ENCODE data around the gene PDLIM4.

The PDLIM4 gene

GRCh38 chr5:132300577-132301343 is 43.3 kb downstream of the PDLIM4 start:
- TF ChIP-seq GATA3 (IDR thresholded peaks at IDR 0.05; ENCODE audit: low read depth, low read length) (no peak), GATA2 (IDR thresholded peaks at IDR 0.05; ENCODE audit: low read depth, low read length) (no peak)

DNA sequence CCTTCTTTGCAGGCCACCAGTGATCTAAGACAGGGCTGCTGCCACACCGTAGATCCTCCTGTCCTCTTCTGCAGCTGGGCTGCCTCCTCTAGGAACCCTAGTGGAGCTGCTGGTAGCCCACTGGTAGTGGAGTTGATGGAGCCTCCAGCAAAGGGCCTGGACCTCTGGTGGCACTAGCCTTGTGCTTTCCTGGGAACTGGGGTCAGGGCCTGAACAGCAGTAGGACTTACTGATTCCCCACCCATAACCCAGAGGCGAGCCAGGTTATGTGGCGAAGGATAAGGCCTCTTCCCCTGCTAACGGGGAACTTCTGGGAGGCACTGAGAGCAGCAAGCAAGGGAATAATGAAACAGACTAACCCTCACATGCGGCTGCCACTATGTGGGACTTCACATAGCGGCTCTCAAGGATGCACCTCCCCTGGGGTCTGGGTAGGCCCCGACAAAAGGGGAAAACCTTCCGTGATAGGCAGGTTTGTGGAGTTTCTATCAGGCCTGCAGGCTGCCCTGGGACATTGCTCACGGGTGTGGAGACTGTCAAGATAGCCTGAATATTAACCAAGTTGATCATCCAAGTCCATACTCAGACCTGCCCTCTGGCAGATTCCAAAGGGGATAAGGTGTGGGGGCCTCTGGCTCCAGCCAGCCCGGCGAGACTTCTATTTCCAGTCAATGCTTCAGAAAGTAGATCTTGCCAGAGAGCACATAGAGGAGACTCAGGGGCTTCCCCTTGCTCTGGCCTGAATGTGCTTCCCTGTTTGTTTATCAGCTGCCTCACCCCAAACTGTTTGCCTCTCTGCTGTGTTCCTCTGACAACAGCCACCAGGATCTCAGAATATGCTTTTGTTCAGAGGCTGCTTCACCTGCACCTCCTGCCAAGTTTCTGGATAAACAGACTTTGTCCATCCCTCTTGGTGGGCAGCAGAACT is 44.1 kb downstream of the PDLIM4 start:
- TF ChIP-seq GATA3 (IDR thresholded peaks at IDR 0.05; ENCODE audit: low read depth, low read length): no peak
- TF ChIP-seq GATA2 (IDR thresholded peaks at IDR 0.05; ENCODE audit: low read depth, low read length): no peak

- TF ChIP-seq GATA3 (IDR thresholded peaks at IDR 0.05; ENCODE audit: low read depth, low read length) (no peak), GATA2 (IDR thresholded peaks at IDR 0.05; ENCODE audit: low read depth, low read length) (no peak)
Observed at GRCh38 chr5:132302413-132302812, 44.9 kb downstream of the PDLIM4 start.

GRCh38 chr5:132303589-132303988 is 46.1 kb downstream of the PDLIM4 start:
- TF ChIP-seq GATA3 (IDR thresholded peaks at IDR 0.05; ENCODE audit: low read depth, low read length) (no peak), GATA2 (IDR thresholded peaks at IDR 0.05; ENCODE audit: low read depth, low read length) (no peak)

GRCh38 chr5:132305420-132305819 is 47.9 kb downstream of the PDLIM4 start:
- TF ChIP-seq GATA2 (IDR thresholded peaks at IDR 0.05; ENCODE audit: low read depth, low read length) (no peak), GATA3 (IDR thresholded peaks at IDR 0.05; ENCODE audit: low read depth, low read length) (no peak)

- no peak for TF ChIP-seq GATA3 (IDR thresholded peaks at IDR 0.05; ENCODE audit: low read depth, low read length)
- TF ChIP-seq GATA2 (IDR thresholded peaks at IDR 0.05; ENCODE audit: low read depth, low read length): no peak
Observed at GRCh38 chr5:132308701-132309100, 51.2 kb downstream of the PDLIM4 start.

DNA sequence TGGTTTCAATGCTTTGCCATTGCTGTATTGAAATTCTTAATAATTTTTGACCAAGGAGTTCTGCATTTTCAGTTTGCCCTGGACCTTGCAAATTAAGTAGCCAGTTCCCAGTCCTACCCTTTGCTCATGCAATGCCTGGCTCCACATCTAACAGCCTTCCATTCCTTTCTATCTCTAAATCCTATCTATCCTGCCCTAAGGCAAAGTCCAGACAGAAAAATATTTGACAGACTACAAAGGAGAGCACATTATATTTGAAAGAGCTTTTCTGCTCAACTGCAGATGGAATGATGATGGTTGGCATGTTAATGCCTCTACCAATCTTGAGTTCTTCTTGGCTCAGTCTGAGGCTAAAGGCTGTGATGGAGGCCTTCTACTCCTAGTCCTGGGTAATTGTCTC is 52.2 kb downstream of the PDLIM4 start:
- TF ChIP-seq GATA2 (IDR thresholded peaks at IDR 0.05; ENCODE audit: low read depth, low read length) (no peak; the same call in 1 of the 2 replicates), GATA3 (IDR thresholded peaks at IDR 0.05; ENCODE audit: low read depth, low read length) (peak; percentile 33; the same call in 1 of the 2 replicates)

DNA sequence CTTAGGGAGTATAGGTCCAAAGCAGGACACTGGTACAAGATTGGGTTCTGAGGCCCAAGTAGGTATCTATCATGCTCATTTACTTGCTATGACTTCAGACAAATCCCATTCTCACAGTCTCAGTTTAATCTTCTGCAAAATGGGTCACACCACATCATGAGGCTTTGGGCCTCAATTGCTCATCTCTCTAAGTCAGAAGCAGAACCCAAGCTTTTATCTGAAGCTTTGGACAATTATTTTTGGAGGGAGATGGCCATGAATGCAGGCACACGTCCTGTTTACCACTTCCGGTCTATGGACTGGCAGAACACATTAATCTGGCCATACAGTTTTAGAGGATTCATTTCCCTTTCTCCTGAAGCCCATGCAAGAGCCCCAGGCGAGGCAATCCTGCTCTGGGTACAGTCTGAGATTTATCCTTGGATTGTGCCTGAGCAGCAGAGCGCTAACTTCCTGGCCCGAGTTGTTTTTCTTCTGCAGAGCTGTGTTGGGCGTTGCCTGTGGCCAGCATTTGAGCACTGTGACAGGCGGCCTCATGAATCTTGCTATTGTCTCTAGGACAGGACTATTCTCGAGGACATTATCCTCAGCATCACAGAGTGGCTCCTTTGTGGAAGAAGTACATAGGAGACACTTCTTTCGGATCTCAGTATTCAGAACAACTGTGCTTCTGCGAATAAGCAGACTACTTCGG is 52.8 kb downstream of the PDLIM4 start:
- TF ChIP-seq GATA3 (IDR thresholded peaks at IDR 0.05; ENCODE audit: low read depth, low read length): no peak
- no peak for TF ChIP-seq GATA2 (IDR thresholded peaks at IDR 0.05; ENCODE audit: low read depth, low read length)

GRCh38 chr5:132313366-132313765 is 55.9 kb downstream of the PDLIM4 start:
- no peak for TF ChIP-seq GATA2 (IDR thresholded peaks at IDR 0.05; ENCODE audit: low read depth, low read length)
- TF ChIP-seq GATA3 (IDR thresholded peaks at IDR 0.05; ENCODE audit: low read depth, low read length): no peak

- TF ChIP-seq GATA3 (IDR thresholded peaks at IDR 0.05; ENCODE audit: low read depth, low read length) (no peak), GATA2 (IDR thresholded peaks at IDR 0.05; ENCODE audit: low read depth, low read length) (no peak)
Observed at GRCh38 chr5:132313961-132314432, 56.5 kb downstream of the PDLIM4 start.

DNA sequence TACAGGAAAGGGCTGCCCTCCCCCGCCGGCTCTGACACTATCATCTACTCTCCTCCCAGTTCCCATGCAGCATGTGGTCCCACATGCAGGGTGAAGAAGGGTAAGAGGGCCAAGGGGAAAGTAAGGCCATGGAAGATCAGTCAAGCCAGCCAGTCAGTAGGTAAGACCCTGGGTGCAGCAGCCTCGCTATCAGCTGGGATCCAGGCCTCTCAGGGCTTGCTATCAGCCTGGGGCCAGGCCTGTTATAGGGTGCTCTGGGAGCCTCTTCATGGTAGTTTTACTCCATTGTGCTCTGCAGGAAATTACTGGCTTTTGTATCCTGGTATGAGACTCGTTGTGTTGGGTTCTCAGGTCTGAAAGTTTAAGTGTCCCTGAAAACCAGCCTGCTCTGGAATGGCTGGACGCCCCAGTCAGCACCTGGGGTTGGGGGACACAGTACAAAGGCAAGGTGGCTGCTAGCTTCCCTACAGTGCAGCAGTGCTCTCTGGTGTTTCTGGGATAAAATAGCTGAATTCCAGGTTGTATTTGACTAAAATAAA is 58.1 kb downstream of the PDLIM4 start:
- TF ChIP-seq GATA3 (IDR thresholded peaks at IDR 0.05; ENCODE audit: low read depth, low read length) (no peak), GATA2 (IDR thresholded peaks at IDR 0.05; ENCODE audit: low read depth, low read length) (no peak)

GRCh38 chr5:132319975-132320374 is 62.5 kb downstream of the PDLIM4 start:
- TF ChIP-seq GATA3 (IDR thresholded peaks at IDR 0.05; ENCODE audit: low read depth, low read length): no peak
- TF ChIP-seq GATA2 (IDR thresholded peaks at IDR 0.05; ENCODE audit: low read depth, low read length): no peak

DNA sequence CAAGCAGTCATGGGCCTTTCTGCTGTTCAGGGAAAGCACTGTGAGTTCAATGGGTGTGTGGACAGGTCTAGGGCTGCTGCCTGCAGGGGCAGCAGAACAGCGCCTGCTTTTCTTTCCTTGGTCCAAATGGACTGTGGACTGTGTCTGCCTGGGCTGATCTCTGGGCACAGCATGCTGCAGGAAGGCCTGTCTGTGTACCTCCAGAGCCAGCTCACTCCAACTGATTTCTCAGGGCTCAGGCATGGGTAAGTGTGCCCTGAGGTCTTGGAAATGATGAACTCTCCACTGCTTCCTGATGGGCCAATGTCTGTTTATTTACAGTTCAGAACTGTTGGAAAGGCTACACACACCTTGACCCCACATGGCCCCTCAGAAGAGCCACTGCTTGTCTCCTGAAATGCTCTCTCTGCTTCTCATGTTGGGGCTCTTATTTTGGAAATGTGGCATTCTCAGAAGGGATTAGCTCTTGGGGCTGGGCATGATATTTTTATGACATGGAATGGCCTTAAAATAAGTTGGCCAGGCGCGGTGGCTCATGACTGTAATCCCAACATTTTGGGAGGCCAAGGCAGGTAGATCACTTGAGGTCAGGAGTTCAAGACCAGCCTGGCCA is 63.7 kb downstream of the PDLIM4 start:
- no peak for TF ChIP-seq GATA2 (IDR thresholded peaks at IDR 0.05; ENCODE audit: low read depth, low read length)
- no peak for TF ChIP-seq GATA3 (IDR thresholded peaks at IDR 0.05; ENCODE audit: low read depth, low read length)
